ENCODE results near the gene ITPKB.

Gene ITPKB

DNA sequence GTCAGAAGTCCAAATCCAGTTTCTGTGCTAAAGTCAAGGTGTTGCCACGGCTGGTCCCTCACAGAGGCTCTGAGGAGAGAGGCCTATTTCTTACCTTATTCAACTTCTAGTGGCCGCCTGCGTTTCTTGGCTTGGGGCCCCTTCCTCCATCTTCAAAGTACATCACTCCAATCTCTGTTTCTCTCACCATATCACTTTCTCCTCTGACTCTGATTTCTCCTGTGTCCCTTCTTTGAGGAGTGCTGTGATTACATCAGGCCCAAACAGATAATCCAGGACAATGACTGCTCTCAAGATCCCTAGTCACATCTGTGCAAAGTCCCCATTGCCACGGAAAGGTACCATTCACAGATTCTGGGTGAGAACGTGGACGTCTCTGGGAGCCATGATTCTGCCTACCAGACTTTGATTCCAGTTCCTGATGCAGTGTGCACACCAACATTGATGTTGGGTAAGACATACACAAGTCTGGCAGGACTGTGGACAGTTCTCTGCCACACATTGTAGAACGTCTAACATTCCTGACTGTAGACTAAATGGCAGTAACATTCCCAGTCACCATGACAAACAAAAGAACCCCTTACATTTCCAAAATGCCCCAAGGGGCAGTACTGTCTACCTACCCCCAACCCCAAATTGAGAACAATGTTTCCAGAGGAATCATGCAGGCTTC is 43.0 kb upstream of the ITPKB start:
- TF ChIP-seq YY1 (IDR thresholded peaks at IDR 0.05; ENCODE audit: low read depth) (no peak), ZBTB7A (IDR thresholded peaks at IDR 0.05; ENCODE audit: low read depth) (no peak)
- TF ChIP-seq, protein P1, sequence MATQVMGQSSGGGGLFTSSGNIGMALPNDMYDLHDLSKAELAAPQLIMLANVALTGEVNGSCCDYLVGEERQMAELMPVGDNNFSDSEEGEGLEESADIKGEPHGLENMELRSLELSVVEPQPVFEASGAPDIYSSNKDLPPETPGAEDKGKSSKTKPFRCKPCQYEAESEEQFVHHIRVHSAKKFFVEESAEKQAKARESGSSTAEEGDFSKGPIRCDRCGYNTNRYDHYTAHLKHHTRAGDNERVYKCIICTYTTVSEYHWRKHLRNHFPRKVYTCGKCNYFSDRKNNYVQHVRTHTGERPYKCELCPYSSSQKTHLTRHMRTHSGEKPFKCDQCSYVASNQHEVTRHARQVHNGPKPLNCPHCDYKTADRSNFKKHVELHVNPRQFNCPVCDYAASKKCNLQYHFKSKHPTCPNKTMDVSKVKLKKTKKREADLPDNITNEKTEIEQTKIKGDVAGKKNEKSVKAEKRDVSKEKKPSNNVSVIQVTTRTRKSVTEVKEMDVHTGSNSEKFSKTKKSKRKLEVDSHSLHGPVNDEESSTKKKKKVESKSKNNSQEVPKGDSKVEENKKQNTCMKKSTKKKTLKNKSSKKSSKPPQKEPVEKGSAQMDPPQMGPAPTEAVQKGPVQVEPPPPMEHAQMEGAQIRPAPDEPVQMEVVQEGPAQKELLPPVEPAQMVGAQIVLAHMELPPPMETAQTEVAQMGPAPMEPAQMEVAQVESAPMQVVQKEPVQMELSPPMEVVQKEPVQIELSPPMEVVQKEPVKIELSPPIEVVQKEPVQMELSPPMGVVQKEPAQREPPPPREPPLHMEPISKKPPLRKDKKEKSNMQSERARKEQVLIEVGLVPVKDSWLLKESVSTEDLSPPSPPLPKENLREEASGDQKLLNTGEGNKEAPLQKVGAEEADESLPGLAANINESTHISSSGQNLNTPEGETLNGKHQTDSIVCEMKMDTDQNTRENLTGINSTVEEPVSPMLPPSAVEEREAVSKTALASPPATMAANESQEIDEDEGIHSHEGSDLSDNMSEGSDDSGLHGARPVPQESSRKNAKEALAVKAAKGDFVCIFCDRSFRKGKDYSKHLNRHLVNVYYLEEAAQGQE (IDR thresholded peaks at IDR 0.05; ENCODE audit: low read depth), result peak; percentile 62; the same call in 1 of the 2 replicates
- TF ChIP-seq, protein P2, sequence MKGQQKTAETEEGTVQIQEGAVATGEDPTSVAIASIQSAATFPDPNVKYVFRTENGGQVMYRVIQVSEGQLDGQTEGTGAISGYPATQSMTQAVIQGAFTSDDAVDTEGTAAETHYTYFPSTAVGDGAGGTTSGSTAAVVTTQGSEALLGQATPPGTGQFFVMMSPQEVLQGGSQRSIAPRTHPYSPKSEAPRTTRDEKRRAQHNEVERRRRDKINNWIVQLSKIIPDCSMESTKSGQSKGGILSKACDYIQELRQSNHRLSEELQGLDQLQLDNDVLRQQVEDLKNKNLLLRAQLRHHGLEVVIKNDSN (IDR thresholded peaks at IDR 0.05), result no peak

DNA sequence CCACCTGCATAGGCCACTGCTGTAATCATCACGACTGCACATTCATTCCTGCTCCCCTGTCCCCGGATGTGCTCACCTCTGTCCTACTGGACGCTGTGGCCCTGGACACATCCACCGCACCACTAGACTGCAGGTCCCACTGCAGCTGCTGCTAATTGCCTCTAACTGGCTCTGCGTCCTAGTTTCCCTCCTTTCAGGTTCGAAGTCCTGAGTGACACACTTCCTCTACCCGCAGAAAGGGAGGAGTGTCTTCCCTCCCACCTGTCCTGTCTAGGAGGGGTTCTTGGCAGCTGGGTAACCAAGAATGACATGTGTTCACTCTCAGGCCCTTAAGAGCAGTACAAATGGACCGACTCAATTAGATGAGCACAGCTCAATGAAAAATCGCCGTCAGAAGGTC is 40.5 kb upstream of the ITPKB start:
- TF ChIP-seq YY1 (IDR thresholded peaks at IDR 0.05; ENCODE audit: low read depth) (no peak), FOXM1 (IDR thresholded peaks at IDR 0.05; ENCODE audit: borderline replicate concordance, low read depth) (no peak), NFIC (IDR thresholded peaks at IDR 0.05) (no peak), CREB1 (IDR thresholded peaks at IDR 0.05; ENCODE audit: low read depth) (no peak), TAF1 (IDR thresholded peaks at IDR 0.05; ENCODE audit: low read depth) (no peak), EP300 (IDR thresholded peaks at IDR 0.05; ENCODE audit: borderline replicate concordance) (no peak), ZBTB7A (IDR thresholded peaks at IDR 0.05; ENCODE audit: low read depth) (no peak), RAD21 (IDR thresholded peaks at IDR 0.05; ENCODE audit: low read depth) (no peak), CEBPB (IDR thresholded peaks at IDR 0.05) (no peak), TCF12 (IDR thresholded peaks at IDR 0.05; ENCODE audit: low read depth) (no peak), EGR1 (IDR thresholded peaks at IDR 0.05) (no peak), TEAD4 (IDR thresholded peaks at IDR 0.05) (no peak)
- TF ChIP-seq, protein P2 (IDR thresholded peaks at IDR 0.05), result no peak
- TF ChIP-seq, protein P1 (IDR thresholded peaks at IDR 0.05; ENCODE audit: low read depth), result no peak
- TF ChIP-seq, protein P3, sequence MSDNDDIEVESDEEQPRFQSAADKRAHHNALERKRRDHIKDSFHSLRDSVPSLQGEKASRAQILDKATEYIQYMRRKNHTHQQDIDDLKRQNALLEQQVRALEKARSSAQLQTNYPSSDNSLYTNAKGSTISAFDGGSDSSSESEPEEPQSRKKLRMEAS (IDR thresholded peaks at IDR 0.05), result no peak

DNA sequence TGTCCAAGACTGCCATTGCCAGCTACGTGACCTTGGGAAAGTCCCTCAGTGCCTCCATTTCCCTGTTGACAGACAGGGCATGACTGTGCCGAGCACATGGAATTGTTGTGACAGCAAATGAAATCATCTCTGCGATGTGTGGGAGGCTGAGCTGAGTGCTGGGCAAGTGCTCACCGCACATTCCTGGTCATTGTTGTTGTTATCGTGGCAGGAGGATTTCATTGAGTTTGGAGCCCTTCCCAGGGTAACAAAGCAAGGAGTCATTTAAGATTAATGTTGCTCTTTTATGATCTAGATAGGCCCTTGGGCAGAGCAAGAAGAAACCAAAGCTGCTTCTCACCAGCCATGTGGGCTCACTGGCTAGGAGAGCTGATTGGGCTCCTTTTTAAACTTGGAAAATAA is 39.6 kb upstream of the ITPKB start:
- no peak for TF ChIP-seq ZBTB7A (IDR thresholded peaks at IDR 0.05; ENCODE audit: low read depth)
- no peak for TF ChIP-seq NFIC (IDR thresholded peaks at IDR 0.05)
- TF ChIP-seq TCF12 (IDR thresholded peaks at IDR 0.05; ENCODE audit: low read depth), result no peak
- no peak for TF ChIP-seq TEAD4 (IDR thresholded peaks at IDR 0.05)
- TF ChIP-seq, protein P3 (IDR thresholded peaks at IDR 0.05), result 0 out of 2 replicates have a peak, but pooled peaks have one; percentile 33
- TF ChIP-seq RAD21 (IDR thresholded peaks at IDR 0.05; ENCODE audit: low read depth), result no peak
- TF ChIP-seq, protein P1 (IDR thresholded peaks at IDR 0.05; ENCODE audit: low read depth), result no peak

DNA sequence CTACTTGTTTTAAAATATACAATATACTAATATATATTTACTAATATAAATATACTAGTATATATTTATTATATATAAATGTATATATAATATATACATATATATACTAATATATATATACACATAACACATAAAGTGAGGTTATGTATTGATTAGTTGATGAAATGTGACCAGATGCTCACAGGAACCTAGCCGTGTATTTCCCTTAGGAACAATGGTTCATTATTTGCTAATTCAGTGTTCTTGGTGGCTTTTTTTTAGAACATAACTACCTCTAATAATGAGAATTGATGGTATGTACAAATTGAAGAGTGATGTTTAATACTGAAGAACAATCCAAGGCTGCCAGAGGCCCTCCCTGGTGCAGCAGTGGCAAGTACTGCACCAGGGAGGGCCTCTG is 37.9 kb upstream of the ITPKB start:
- TF ChIP-seq FOXM1 (IDR thresholded peaks at IDR 0.05; ENCODE audit: borderline replicate concordance, low read depth) (no peak), RAD21 (IDR thresholded peaks at IDR 0.05; ENCODE audit: low read depth) (no peak), EGR1 (IDR thresholded peaks at IDR 0.05) (no peak), EP300 (IDR thresholded peaks at IDR 0.05; ENCODE audit: borderline replicate concordance) (no peak), NFIC (IDR thresholded peaks at IDR 0.05) (no peak), ZBTB7A (IDR thresholded peaks at IDR 0.05; ENCODE audit: low read depth) (no peak), YY1 (IDR thresholded peaks at IDR 0.05; ENCODE audit: low read depth) (no peak), CREB1 (IDR thresholded peaks at IDR 0.05; ENCODE audit: low read depth) (no peak), TCF12 (IDR thresholded peaks at IDR 0.05; ENCODE audit: low read depth) (no peak), TEAD4 (IDR thresholded peaks at IDR 0.05) (no peak), TAF1 (IDR thresholded peaks at IDR 0.05; ENCODE audit: low read depth) (no peak), CEBPB (IDR thresholded peaks at IDR 0.05) (no peak)
- TF ChIP-seq, protein P2 (IDR thresholded peaks at IDR 0.05), result no peak
- TF ChIP-seq, protein P1 (IDR thresholded peaks at IDR 0.05; ENCODE audit: low read depth), result no peak
- TF ChIP-seq, protein P3 (IDR thresholded peaks at IDR 0.05), result no peak
